ENCODE results near the gene ZNF106.

ZNF106 gene

GRCh38 chr15:42373274-42373673, 117.7 kb downstream of the ZNF106 start:
- peak in 1 of 58 donors; percentile 31 for DNase-seq

DNA sequence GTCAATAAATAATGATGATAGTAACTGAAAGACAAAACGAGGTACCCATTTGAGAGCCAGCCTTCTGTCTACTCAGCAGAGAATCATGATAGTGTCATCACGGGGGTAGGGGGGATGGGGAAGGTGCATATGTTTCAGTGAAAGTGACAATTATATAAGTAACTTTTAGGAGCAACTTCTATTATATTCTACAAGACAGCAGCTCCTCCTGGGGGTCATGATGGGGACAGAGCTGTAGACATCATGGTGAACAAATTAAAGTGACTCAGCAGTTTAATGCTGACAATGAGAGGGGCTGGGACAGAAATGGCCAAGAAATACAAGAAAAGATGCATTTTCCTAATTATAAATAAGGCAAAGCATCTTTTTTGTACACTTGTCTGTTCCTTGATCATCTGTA, 119.8 kb downstream of the ZNF106 start:
- no peak for DNase-seq

DNA sequence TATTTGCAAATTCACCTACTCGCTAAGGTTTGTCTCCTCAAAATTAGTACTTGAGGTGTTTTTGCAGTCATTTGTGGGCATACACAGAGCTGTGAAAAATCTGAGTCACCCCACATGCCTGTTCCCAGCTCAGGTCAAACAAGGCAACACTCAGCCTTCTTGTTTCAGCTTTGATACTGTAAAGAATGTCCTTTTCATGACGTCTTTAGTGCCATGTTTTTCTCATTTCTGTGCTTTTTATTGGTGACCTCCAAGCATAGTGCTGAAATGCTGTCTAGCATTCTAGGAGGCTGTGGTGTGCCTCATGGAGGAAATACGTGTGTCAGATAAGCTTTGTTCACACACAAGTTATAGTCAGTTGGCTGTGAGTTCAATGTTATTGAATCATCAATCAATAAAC, 122.8 kb downstream of the ZNF106 start:
- no peak for DNase-seq

- DNase-seq: no peak
Observed at GRCh38 chr15:42367041-42367440, 123.9 kb downstream of the ZNF106 start.

DNA sequence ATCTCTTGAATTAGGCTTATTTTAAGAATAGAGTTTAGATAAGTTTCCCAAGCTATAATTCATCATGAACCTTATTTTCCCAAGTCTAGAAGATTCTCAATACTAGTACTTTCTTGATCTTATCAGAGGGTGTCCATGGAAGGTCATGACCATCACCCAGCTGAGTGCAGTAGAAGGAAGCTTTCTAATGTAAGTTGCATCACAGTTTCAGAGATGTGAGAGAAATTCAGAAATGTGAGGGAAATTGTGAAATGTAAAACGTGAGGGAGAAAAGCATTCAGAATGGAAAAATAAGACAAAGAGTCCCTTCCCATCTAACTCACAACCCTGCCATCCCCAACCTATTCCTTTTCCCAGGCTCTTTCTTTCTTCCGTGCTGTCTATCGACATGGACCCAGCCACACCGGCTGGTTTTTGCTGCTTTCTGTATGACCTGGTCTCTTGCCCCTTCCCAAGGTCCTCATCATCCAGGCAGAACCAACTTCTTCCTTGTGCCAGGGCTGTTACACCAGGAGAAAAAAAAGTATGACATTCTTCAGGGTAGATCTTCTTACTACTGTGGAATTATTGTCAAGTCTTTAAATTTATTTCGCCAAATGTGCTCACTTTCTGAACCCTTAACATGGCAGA, 124.9 kb downstream of the ZNF106 start:
- no peak for DNase-seq

GRCh38 chr15:42364529-42364928, 126.4 kb downstream of the ZNF106 start:
- DNase-seq: peak in 16 of 58 donors; percentile 4 to 54 (median 14)

DNA sequence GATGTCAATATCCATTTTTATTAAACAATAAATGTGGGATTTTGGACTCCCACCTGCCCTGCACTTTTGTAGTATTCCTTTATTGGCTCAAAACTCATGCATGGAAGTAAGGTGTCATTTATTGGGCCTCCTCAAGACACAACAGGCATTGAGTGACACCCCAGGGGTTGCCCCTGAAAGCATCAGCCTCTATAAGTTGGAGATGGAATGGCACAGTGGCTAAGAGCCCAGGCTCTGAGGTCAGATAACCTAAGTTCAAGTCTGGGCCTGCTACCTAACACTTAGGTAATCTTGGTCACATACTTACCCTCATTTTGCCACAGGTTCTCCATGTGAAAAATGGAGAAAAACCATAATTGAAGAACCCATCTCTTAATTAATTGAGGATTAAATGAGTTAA, 127.0 kb downstream of the ZNF106 start:
- no peak for DNase-seq

DNA sequence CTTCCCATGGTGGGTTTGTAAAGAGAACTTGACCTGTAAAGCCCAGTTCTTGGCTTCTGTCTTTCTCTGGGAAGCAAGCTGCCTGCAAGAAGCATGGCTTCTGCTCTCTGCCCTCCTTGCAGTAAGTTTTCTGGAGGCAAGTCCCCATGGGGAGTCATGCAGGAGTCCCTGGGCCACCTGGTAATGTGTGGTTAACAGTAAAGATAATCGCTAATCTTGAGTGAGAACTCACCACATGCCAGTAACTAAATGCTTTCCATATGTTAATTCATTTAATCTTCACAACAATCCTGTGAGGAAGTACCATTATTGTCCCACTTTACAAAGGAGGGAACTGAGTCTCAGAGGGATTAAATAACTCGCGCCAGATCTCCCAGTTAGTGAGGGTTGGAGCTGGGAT, 127.5 kb downstream of the ZNF106 start:
- no peak for DNase-seq
